NCI-H460 (cell line): ENCODE data around the gene PSMD5. TPM values are rescaled to one million over a fixed set of nuclear protein-coding genes. Genes with fewer than 3 reads are reported as not detected.

ENCODE experiments used
- DNase-seq: peaks from one replicate; pipeline ENCODE4 v3.0.0-alpha.2; 2016; ENCODE audit warnings: low read depth; ENCODE audit errors: extremely low read depth
- polyA plus RNA-seq: library from polyadenylated mRNA; depleted of rRNA; stranded (reverse); fragments of >200 nt; gene quantifications from 2 replicates; pipeline ENCODE4 v1.2.3, GENCODE V29; 2014; cell fraction: nucleus; rRNA removed
- total RNA-seq: library from RNA; depleted of rRNA; stranded (reverse); fragments of >200 nt; shearing (Covaris generic); gene quantifications from 2 replicates; pipeline ENCODE4 v1.2.3, GENCODE V29; 2014; rRNA removed

Gene PSMD5
- 30.9 and 36.9 TPM in 2 replicates for total RNA-seq
- polyA plus RNA-seq: 24.1 and 26.7 TPM in 2 replicates

GRCh38 chr9:120842685-120843485 lies at the start of gene PSMD5:
TSS of gene PSMD5 (minus strand) at chr9:120842922. CDS start at chr9:120842909, 13 bp downstream.
- peak; percentile 100 for DNase-seq

- no peak for DNase-seq
Measured at GRCh38 chr9:120891884-120892747, 49.4 kb upstream of the PSMD5 start.

GRCh38 chr9:120891245-120891883 lies 48.6 kb upstream of the PSMD5 start:
- DNase-seq: no peak

GRCh38 chr9:120890320-120891244 lies 47.9 kb upstream of the PSMD5 start:
- no peak for DNase-seq

GRCh38 chr9:120889606-120890271 lies 47.0 kb upstream of the PSMD5 start:
- no peak for DNase-seq

GRCh38 chr9:120888626-120889025 lies 45.9 kb upstream of the PSMD5 start:
- DNase-seq: no peak

- no peak for DNase-seq
Measured at GRCh38 chr9:120886490-120886967, 43.8 kb upstream of the PSMD5 start.

- DNase-seq: no peak
Measured at GRCh38 chr9:120885958-120886357, 43.2 kb upstream of the PSMD5 start.

- DNase-seq: no peak
Measured at GRCh38 chr9:120885457-120885856, 42.7 kb upstream of the PSMD5 start.

- DNase-seq: no peak
Measured at GRCh38 chr9:120883608-120883996, 40.9 kb upstream of the PSMD5 start.

- no peak for DNase-seq
Measured at GRCh38 chr9:120882935-120883607, 40.3 kb upstream of the PSMD5 start.

GRCh38 chr9:120879446-120879845 lies 36.7 kb upstream of the PSMD5 start:
- no peak for DNase-seq

GRCh38 chr9:120878188-120879130 lies 35.7 kb upstream of the PSMD5 start:
- DNase-seq: no peak

- DNase-seq: peak; percentile 72
Measured at GRCh38 chr9:120877276-120878034, 34.7 kb upstream of the PSMD5 start.

GRCh38 chr9:120876842-120877240 lies 34.1 kb upstream of the PSMD5 start, which contains the start of gene PHF19:
TSS of gene PHF19 (minus strand) at chr9:120877188. CDS start at chr9:120874741, 2,447 bp downstream.
- peak; percentile 37 for DNase-seq

GRCh38 chr9:120875954-120876841 lies 33.5 kb upstream of the PSMD5 start:
- peak; percentile 90 for DNase-seq
